Cardiac muscle cell (in vitro differentiated cells and primary cell): ENCODE results near the gene SLC9A7. TPM values are rescaled to one million over a fixed set of nuclear protein-coding genes. Genes with fewer than 3 reads are reported as not detected.

ENCODE experiments used
- DNase-seq, 2 donors: peaks; one replicate each; pipeline versions ENCODE4 v3.0.0 to v3.0.0-alpha.2; 2010 to 2017; ENCODE audit warnings: low read depth in 1 of 2, low spot score in 1 of 2
- H3K27ac ChIP-seq: fragments of 200-600 bp; sonication (generic); 2 replicates; pipeline ENCODE4 v1.5.1; 2016
- H3K27me3 ChIP-seq: fragments of 200-600 bp; sonication (generic); 2 replicates; pipeline ENCODE4 v1.6.0; 2016; ENCODE audit warnings: control low read depth
- H3K36me3 ChIP-seq: fragments of 200-600 bp; sonication (generic); 2 replicates; pipeline ENCODE4 v1.5.1; 2016; ENCODE audit warnings: control low read depth
- H3K4me1 ChIP-seq: fragments of 200-600 bp; sonication (generic); 2 replicates; pipeline ENCODE4 v1.8.1; 2017; ENCODE audit warnings: low read depth, mild to moderate bottlenecking, mixed run types
- H3K4me3 ChIP-seq: fragments of 200-600 bp; sonication (generic); 2 replicates; pipeline ENCODE4 v1.5.1; 2016; ENCODE audit warnings: mild to moderate bottlenecking
- H3K9me3 ChIP-seq: fragments of 200-600 bp; sonication (generic); 2 replicates; pipeline ENCODE4 v1.5.1; 2017; ENCODE audit warnings: low read depth, mild to moderate bottlenecking, control low read depth
- CTCF ChIP-seq: IDR thresholded peaks from 2 replicates; pipeline ENCODE4 v1.5.1; 2012; ENCODE audit warnings: low read depth, mild to moderate bottlenecking, low read length
- polyA plus RNA-seq: library from polyadenylated mRNA; unstranded; fragments of >200 nt; fragmentation: Nextera tagmentation; extraction: Ambion mirVana; gene quantifications from 2 replicates; pipeline ENCODE4 v1.2.1, GENCODE V29; 2016
- total RNA-seq: library from RNA; depleted of rRNA; stranded (reverse); fragments of >200 nt; gene quantifications from 2 replicates; pipeline ENCODE4 v1.2.3, GENCODE V29; 2016

SLC9A7 gene
- total and polyA plus RNA-seq, 2 experiments from 2014 or later, result 2.2 to 19.6 TPM

GRCh38 chrX:46703980-46704379 lies 54.9 kb downstream of the SLC9A7 start:
- H3K4me1 ChIP-seq, result no peaks in the 10 kb centered on the region
- H3K27ac ChIP-seq, result no peak overlapping the region
- no peaks in the 10 kb centered on the region for H3K36me3 ChIP-seq
- H3K4me3 ChIP-seq, result no peak overlapping the region
- H3K9me3 ChIP-seq, result no peaks in the 10 kb centered on the region
- H3K27me3 ChIP-seq, result no peaks in the 10 kb centered on the region
- no peak for TF ChIP-seq CTCF
- DNase-seq, result peak; percentile 3 to 27

GRCh38 chrX:46698691-46699090 lies 60.2 kb downstream of the SLC9A7 start:
- no peak overlapping the region for H3K27ac ChIP-seq
- no peaks in the 10 kb centered on the region for H3K27me3 ChIP-seq
- no peaks in the 10 kb centered on the region for H3K36me3 ChIP-seq
- DNase-seq, result peak in 1 of 2 donors; percentile 34
- H3K4me1 ChIP-seq, result no peaks in the 10 kb centered on the region
- no peak for TF ChIP-seq CTCF
- H3K9me3 ChIP-seq, result no peaks in the 10 kb centered on the region
- no peak overlapping the region for H3K4me3 ChIP-seq

DNA sequence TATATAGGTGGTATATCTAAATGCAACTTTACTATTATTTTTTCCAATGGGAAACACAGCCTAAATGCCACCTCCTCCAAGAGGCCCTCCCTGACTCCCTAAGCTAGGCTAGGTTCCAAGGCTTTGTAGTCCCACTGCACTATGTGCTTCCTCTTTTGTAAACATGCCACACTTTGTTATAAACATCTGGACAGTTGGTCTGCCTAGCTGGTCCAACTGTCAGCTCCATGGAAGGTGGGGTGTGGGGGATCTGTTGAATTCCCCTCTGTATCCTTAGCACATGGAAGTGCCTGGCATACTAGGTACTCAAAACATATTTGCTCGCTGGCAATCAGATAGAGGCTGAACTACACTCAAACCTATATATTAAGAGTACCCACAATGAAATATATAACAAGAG lies 63.4 kb downstream of the SLC9A7 start:
- TF ChIP-seq CTCF, result no peak
- Histone ChIP-seq H3K4me3 (no peak overlapping the region), H3K9me3 (no peaks in the 10 kb centered on the region), H3K27me3 (no peaks in the 10 kb centered on the region), H3K27ac (no peak overlapping the region), H3K36me3 (no peaks in the 10 kb centered on the region), H3K4me1 (no peaks in the 10 kb centered on the region)
- no peak for DNase-seq

GRCh38 chrX:46694549-46694948 lies 64.4 kb downstream of the SLC9A7 start:
- H3K27ac ChIP-seq, result no peak overlapping the region
- no peak for TF ChIP-seq CTCF
- H3K4me3 ChIP-seq, result no peak overlapping the region
- no peak for DNase-seq
- no peaks in the 10 kb centered on the region for H3K36me3 ChIP-seq
- no peaks in the 10 kb centered on the region for H3K4me1 ChIP-seq
- H3K27me3 ChIP-seq, result no peaks in the 10 kb centered on the region
- H3K9me3 ChIP-seq, result no peaks in the 10 kb centered on the region

DNA sequence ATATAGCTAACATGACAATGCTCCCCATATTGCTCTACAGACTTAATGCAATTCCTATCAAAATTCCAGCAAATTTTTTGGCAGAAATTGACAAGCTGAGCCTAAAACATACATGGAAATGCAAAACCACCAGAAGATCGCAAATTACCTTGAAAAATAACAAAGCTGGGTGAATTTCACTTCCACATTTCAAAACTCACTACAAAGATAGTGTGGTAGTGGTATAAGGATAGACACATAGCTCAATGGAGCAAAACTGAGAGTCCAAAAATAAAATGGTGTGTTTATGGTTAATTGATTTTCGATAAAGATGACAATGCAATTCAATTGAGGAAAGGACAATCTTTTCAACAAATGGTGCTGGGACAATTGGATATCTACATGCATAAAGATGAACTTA lies 65.8 kb downstream of the SLC9A7 start:
- no peak overlapping the region for H3K27ac ChIP-seq
- no peak for DNase-seq
- H3K27me3 ChIP-seq, result no peaks in the 10 kb centered on the region
- no peaks in the 10 kb centered on the region for H3K36me3 ChIP-seq
- H3K9me3 ChIP-seq, result no peaks in the 10 kb centered on the region
- H3K4me3 ChIP-seq, result no peak overlapping the region
- no peaks in the 10 kb centered on the region for H3K4me1 ChIP-seq
- TF ChIP-seq CTCF, result no peak

DNA sequence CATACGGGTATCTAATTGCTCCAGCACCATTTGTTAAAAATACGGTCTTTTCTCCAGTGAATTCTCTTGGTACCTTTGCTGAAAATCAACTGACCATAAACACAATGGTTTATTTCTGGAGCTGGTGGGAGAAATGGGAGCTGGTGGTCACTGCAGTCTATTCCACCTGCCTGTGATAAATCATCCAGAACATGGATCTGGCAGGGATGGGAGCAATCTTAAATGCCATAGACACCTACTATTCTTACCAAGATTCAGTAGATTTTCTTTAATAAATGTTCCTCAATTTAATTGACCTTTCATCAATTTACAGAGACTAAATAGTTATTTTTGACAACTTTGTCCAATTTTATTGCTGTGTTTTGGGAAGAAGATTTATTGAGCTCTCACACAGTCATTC lies 68.1 kb downstream of the SLC9A7 start:
- no peak overlapping the region for H3K4me3 ChIP-seq
- no peaks in the 10 kb centered on the region for H3K4me1 ChIP-seq
- DNase-seq, result no peak
- no peaks in the 10 kb centered on the region for H3K36me3 ChIP-seq
- H3K9me3 ChIP-seq, result no peaks in the 10 kb centered on the region
- no peaks in the 10 kb centered on the region for H3K27me3 ChIP-seq
- no peak overlapping the region for H3K27ac ChIP-seq
- TF ChIP-seq CTCF, result no peak
